ENCODE data around the gene COQ10A. TPM values are rescaled to one million over a fixed set of nuclear protein-coding genes. Genes with fewer than 3 reads are reported as not detected.
A peak's percentile ranks its signal among the peaks of the same experiment; 100 is the strongest.

The COQ10A gene
- total and polyA plus RNA-seq, 2 of the 13 experiments (the other 11 are each of a cell fraction or from before 2014, with no cell fraction given), result 21.0 to 37.3 TPM

- TF ChIP-seq ZBTB40 (IDR thresholded peaks at IDR 0.05), result no peak
- TF ChIP-seq ZBTB40 (CRISPR knock-in tag; IDR thresholded peaks at IDR 0.05), result peak; percentile 64
- no peak for TF ChIP-seq NR2F2 (IDR thresholded peaks at IDR 0.05; ENCODE audit: borderline replicate concordance, low read depth)
- peak; percentile 46; the same call in 1 of the 2 replicates for TF ChIP-seq BCL3 (CRISPR knock-in tag; IDR thresholded peaks at IDR 0.05)
- no peak for TF ChIP-seq KLF13 (CRISPR knock-in tag; IDR thresholded peaks at IDR 0.05)
- TF ChIP-seq ZHX2 (IDR thresholded peaks at IDR 0.05; ENCODE audit: low read depth), result no peak
- TF ChIP-seq ZHX2 (CRISPR knock-in tag; IDR thresholded peaks at IDR 0.05; ENCODE audit: borderline replicate concordance), result peak; percentile 66; the same call in 1 of the 2 replicates
- peak; percentile 80 for TF ChIP-seq HOXA9 (CRISPR knock-in tag; IDR thresholded peaks at IDR 0.05; ENCODE audit: borderline replicate concordance)
- no peak for TF ChIP-seq ZNF101 (CRISPR knock-in tag; IDR thresholded peaks at IDR 0.05; ENCODE audit: borderline replicate concordance, low read depth)
- peak; percentile 63; the same call in 1 of the 2 replicates for TF ChIP-seq ZBTB43 (CRISPR knock-in tag; conservative IDR thresholded peaks at IDR 0.05)
Observed at GRCh38 chr12:56258068-56258819, 8.5 kb upstream of the COQ10A start, which contains the start of gene ANKRD52 (continued).

All from HepG2 (cell line).